Superior temporal gyrus (tissue), 1 donor: ENCODE data around the gene RAPGEF2.
"Not testable (repeated sequence)": the region's sequence is repeated elsewhere in the genome, so short reads cannot be mapped to it uniquely, and the experiment has no call there.

ENCODE experiments used
- DNase-seq: peaks from one replicate; pipeline ENCODE4 v3.0.0-alpha.2; 2016; ENCODE audit errors: extremely low spot score

The RAPGEF2 gene

GRCh38 chr4:159102622-159103383 is at the start of gene RAPGEF2:
Gene RAPGEF2 (plus strand): TSS chr4:159103079. CDS start chr4:159104163, 1,084 bp downstream.
- DNase-seq, result peak; percentile 90

- no peak for DNase-seq
These were observed 47.0 kb upstream of the RAPGEF2 start for GRCh38 chr4:159055833-159056232.

- DNase-seq, result peak; percentile 50
These were observed 42.7 kb upstream of the RAPGEF2 start for GRCh38 chr4:159060161-159060560.

- DNase-seq, result no peak
These were observed 40.5 kb upstream of the RAPGEF2 start for GRCh38 chr4:159062381-159062780.

GRCh38 chr4:159065513-159066240 is 37.2 kb upstream of the RAPGEF2 start:
- DNase-seq, result no peak

GRCh38 chr4:159068139-159068538 is 34.7 kb upstream of the RAPGEF2 start:
- not testable (repeated sequence) for DNase-seq

GRCh38 chr4:159069922-159070321 is 33.0 kb upstream of the RAPGEF2 start:
- DNase-seq, result peak; percentile 49

GRCh38 chr4:159070742-159071141 is 32.1 kb upstream of the RAPGEF2 start:
- peak; percentile 70 for DNase-seq

- peak; percentile 66 for DNase-seq
These were observed 31.5 kb upstream of the RAPGEF2 start for GRCh38 chr4:159071178-159071968.

- DNase-seq, result no peak
These were observed 30.7 kb upstream of the RAPGEF2 start for GRCh38 chr4:159071969-159072765.

GRCh38 chr4:159075531-159075932 is 27.3 kb upstream of the RAPGEF2 start:
- DNase-seq, result no peak

- not testable (repeated sequence) for DNase-seq
These were observed 25.9 kb upstream of the RAPGEF2 start for GRCh38 chr4:159077018-159077417.

GRCh38 chr4:159077702-159078495 is 25.0 kb upstream of the RAPGEF2 start:
- no peak for DNase-seq

GRCh38 chr4:159079074-159079473 is 23.8 kb upstream of the RAPGEF2 start:
- no peak for DNase-seq

GRCh38 chr4:159086606-159087005 is 16.3 kb upstream of the RAPGEF2 start:
- DNase-seq, result no peak

GRCh38 chr4:159090255-159090654 is 12.6 kb upstream of the RAPGEF2 start:
- no peak for DNase-seq

GRCh38 chr4:159094156-159094555 is 8.7 kb upstream of the RAPGEF2 start:
- not testable (repeated sequence) for DNase-seq

GRCh38 chr4:159096434-159096833 is 6.4 kb upstream of the RAPGEF2 start:
- no peak for DNase-seq

- DNase-seq, result no peak
These were observed 5.7 kb upstream of the RAPGEF2 start for GRCh38 chr4:159097144-159097543.

- DNase-seq, result no peak
These were observed 5.1 kb upstream of the RAPGEF2 start for GRCh38 chr4:159097785-159098184.
